GM21576 (cell line): ENCODE data around the gene AGAP1.

Experiments
- ATAC-seq: cut with Tn5 transposase; IDR thresholded peaks from one replicate; pipeline ENCODE4 v1.9.1; 2021; ENCODE audit warnings: mild to moderate bottlenecking, moderate library complexity; ENCODE audit not compliant: unreplicated experiment

The AGAP1 gene

GRCh38 chr2:236010920-236011685 is 517.3 kb downstream of the AGAP1 start:
- no peak for ATAC-seq

GRCh38 chr2:236012155-236012554 is 518.3 kb downstream of the AGAP1 start:
- no peak for ATAC-seq

DNA sequence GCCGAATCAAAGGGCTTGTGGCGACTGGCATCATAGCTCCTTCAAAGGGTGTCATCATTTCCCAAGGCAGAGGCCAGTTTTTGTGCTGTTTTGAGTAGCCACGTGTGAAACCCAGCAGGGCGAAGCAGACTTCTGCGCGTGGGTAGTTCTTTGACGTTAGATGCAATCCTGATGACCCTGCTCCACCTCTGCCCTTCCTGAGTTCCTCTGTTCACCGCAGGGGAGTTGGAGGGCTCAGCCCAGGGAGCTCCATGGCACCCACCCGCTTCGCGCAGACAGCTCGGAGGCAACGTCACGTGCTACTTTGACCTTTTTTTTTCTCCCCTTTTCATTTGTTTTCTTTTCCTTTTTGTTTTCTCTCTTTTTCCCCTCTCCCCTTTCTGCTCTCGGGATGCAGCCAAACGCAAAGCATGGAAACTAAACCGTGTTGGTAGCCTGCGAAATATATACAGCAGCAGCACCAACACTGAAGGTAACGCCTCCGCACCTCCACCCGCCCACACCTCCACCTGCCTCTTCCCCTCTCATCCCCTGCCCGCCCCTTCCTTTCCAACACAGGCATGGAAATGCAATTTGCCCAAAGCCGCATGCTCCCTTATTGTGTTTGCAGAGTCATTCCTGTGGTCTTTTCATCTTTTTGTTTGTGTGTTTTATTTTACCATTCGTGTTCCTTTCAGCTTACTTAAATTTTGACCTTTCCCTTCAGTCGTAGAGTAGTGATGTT is 520.7 kb downstream of the AGAP1 start:
- no peak for ATAC-seq

- ATAC-seq = no peak
These were observed 521.3 kb downstream of the AGAP1 start for GRCh38 chr2:236015171-236015570.

GRCh38 chr2:236016496-236016895 is 522.7 kb downstream of the AGAP1 start:
- no peak for ATAC-seq

DNA sequence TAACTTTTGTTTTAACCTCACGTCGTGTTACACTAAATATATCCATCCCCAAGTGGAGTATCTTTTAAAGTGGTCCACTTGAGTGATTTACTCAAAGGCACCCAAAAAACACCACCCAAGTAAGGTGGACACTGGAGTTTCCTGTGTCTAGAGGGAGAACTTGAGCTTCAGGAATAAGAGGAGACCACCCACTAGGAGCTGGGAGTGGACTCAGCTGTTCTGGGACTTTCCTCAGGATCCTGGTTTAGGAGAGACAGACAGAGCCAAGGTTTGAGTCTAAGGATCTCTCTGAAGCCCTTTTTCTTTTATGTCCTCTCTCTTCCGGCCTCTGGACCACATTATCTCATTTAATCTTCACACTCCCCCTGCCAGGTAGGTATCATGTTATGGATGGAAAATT is 523.6 kb downstream of the AGAP1 start:
- ATAC-seq = no peak

- ATAC-seq = no peak
These were observed 525.6 kb downstream of the AGAP1 start for GRCh38 chr2:236019434-236019833.

- ATAC-seq = no peak
These were observed 527.7 kb downstream of the AGAP1 start for GRCh38 chr2:236021499-236022057.

DNA sequence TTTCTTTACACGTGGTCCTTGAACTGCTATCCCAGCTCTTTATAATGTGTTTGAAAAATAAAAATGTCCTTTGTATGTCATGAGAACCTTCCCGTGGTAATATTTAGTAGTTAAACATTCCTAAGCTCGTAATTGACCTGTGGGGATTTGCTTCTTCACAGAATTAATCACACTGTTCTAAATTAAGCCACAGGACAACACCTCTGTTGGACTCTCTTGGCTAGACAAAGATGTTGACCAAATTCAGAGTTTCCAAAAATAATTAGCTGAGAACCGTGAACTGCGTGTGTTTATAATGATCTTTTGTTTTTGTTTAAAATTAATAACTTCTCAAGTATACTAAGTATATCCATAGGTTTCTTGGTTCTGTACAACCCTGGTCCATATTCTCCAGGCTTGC is 528.3 kb downstream of the AGAP1 start:
- ATAC-seq = no peak

DNA sequence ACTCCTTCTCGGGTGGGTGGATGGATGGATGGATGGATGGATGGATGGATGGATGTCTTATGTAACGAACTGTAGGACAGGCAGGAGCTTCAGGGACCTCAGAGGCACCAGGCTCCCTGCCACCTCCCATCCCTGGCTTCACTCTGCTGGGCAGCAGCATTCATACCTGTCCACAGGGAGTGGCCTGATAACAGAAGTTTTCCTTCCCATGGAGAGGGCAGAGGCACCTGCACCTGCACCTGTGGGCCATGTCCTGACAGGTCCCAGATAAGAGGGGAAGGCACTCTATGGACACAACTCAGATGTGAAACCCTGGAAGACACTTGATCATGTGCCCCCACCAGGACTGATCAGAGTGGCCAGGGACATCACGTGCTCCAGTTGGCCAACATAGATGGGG is 532.0 kb downstream of the AGAP1 start:
- no peak for ATAC-seq

DNA sequence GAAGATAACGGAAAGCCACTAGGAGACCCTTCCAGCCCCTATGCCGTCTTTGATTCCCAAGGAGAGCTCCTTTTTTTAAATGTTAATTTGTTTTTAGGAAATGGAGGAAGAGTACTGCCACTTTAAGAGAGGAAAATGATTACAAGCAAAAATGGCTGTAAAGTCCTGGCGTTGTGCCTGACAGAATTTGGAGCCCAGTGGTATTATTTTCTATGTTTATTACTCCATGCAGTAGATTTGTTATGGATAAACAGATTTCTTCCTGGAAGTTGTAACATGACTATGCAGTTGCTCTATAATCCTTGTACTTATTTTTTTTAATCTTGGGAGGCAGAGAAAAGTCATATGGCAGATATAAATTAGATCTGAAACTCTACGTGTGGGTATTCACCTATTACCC is 533.0 kb downstream of the AGAP1 start:
- no peak for ATAC-seq

DNA sequence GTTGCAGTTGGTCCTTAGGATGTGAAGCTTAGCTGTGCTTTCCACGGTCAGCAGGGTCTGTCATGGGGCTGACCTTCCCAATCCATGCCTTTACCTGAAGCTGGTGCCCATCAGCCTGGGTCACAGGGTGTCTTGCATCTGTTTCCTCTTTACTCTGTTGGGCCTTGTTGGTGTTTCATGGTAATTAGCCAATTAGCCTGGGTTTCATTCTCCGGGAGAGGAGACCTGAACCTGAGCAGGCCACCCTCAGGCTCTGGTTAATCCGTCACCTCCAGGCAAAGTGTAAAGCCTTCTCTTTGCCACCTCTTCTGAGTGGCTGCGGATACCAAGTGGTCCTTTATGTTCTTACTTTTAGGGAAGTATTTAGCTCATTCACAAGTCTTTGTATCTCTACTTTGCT is 534.2 kb downstream of the AGAP1 start:
- ATAC-seq = no peak

GRCh38 chr2:236033462-236033861 is 539.6 kb downstream of the AGAP1 start:
- no peak for ATAC-seq

GRCh38 chr2:236034974-236035373 is 541.1 kb downstream of the AGAP1 start:
- ATAC-seq = no peak

- no peak for ATAC-seq
These were observed 542.2 kb downstream of the AGAP1 start for GRCh38 chr2:236036045-236036444.

DNA sequence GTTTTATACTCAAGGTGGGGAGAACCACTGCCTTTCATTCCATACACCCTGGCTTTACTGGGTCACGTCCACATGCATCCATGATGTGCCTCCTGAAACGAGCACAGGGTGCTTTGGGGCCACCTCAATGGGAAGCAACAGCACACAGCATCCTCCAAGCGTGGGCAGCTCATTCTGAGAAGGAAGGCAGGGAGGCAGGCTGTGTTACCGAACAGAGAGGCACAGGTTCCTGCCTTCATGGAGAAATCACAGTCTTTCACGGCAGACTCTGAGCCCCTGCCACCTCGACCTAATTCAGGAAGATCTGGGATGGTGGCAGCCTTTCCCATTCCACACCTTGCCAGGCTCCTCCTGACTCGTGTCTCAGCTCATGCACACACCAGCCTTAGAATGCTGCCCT is 544.3 kb downstream of the AGAP1 start:
- ATAC-seq = no peak

- no peak for ATAC-seq
These were observed 546.9 kb downstream of the AGAP1 start for GRCh38 chr2:236040600-236041328.

DNA sequence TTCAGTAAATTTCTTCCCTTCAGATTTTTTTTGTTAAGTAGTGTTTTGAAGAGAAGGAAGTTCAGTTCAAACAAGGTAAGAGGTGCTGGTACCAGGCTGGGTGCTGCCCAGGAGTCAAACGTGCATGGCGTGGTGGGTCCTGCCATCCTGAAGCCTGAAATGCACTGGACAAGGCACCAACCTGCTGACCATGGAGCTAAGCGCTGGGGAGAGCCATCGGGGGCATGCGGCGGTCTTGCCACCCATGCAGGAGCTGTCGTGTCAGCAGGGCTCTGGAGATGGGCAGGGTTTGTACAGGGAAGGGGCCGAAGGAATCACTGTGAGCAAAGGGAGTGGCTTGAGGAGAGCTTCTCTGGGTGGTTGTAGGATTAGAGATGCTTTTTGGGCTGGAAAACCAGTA is 547.8 kb downstream of the AGAP1 start:
- ATAC-seq = no peak

DNA sequence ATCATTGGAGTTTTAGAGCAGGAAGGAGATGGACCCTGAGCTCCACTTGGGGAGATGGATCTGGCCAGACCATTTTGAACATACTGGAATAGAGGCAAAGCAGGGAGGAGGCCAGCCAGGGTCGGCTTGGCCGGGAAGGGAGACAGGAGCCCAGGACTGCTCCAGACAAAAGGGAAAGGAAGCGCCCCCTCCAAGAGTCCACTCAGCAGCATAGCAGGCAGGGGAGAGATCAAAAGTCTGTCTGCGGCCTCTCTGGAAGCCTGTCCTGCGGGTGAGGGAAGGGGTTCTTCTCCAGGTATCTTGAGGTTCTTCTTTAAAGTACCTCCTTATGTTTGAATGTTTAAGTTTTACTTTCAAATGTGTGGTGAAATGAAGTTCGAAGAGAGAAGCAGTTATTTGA is 548.2 kb downstream of the AGAP1 start:
- ATAC-seq = no peak

DNA sequence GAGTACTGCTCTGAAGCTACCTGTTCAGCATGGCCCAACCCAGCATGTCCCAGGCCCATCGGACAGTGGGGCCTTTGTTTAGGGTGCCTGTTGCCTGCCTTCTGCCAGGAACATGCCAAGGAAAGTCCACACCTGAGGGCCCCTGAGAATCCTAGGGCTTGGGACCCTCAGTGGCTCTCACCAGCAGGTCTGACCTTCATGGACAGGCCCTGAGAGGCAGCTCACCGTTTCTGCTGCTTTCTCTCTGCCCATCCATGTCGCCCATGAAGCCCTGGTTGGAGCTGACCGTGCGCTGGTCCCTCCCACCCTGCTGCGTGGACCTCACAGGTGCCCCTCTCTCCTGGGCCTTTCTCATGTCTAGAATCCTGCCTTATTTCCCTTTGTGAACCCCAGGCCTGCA is 550.3 kb downstream of the AGAP1 start:
- no peak for ATAC-seq
